Measurements from ENCODE around the gene GPR18.
A peak's percentile ranks its signal among the peaks of the same experiment; 100 is the strongest.

Gene GPR18

GRCh38 chr13:99293178-99293577 lies 35.0 kb upstream of the GPR18 start:
- DNase-seq (ENCODE audit: low read depth in 2 of 2), result no peak

DNA sequence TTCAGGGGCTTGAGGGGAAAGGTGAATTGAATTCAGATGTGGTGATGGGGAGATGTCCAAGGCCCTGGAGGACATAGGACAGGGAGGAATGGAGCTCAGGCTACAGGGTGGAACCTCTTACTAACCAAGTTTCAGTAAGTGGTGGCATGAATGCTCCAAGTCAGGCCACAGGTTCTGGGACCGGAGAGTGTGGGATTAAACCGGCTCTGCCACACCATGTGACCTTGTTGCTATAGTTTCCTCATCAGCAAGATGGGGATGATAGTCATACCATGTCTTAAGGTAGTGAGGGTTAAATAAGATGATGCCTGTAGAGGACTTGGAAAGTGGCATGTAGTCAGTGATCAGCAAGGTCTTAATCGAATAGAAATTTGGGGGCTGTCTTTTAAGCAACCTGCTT lies 32.7 kb upstream of the GPR18 start:
- DNase-seq (ENCODE audit: low read depth in 2 of 2), result no peak

DNA sequence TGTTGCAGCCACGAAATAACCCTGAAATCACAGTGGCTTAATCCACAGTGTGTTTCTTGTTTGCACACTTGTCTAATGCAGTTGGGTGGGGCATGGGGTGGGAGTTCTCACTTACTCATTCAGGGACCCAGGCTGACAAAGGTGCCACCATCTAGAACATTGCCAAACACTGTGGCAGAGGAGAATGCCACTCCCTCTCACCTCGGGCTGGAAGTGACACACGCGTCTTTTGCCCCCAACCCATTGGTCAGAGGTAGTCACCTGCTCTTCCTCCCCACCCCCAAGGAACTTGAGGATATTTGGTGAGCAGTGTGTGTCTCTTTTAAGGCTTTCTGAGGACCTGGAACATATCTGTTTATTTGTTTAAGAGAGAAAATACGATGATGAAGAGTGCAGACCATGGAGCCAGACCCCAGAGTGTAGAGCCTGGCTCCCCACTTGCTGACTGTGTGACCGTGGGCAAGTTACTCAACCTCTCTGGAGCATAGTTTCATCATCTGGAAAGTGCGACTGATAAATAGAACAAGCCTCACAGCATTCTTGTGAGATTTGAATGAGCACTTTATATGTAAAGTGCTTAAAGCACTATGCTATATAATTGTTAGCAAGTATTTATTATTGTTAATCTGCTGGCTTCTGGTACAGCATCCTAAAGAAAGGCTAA lies 31.6 kb upstream of the GPR18 start:
- peak; percentile 25 to 36 for DNase-seq (ENCODE audit: low read depth in 2 of 2)

DNA sequence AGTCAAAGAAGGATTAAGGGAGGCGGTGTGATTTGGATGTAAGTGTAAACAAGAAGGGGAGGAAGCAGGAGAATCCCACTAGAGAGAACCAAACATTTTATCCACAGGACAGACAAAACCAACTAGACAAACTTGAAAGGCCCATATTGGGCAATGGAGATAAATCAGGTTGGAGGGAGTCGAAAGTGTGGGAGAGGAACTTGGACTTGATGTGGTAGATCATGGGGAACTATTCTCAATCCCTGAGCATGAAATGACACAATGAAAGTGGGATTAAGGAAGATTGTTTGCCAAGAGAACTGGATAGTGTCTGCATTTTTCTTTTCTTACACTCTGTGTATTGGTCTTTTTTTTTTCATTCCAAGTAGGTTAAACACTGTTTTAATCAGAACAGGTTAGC lies 31.1 kb upstream of the GPR18 start:
- no peak for DNase-seq (ENCODE audit: low read depth in 2 of 2)

DNA sequence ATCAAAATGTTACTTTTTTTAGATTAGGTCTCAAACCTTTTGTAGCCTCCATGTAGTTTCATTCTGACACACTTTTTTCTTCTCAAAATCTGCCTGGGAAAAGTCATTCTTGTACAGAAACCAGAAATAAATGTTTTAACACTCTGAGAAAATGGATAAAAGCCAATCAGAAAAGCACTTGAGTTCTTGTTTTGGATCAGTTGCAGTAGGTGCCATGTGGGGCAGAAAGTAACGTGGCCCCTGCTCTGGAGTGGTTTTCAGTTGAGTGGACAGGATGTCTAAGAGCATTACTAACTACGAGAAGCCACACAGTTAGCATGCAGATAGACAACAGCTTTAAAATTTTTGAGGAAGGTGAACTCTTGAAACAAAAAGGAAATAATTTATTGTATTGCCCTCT lies 29.9 kb upstream of the GPR18 start:
- no peak for DNase-seq (ENCODE audit: low read depth in 2 of 2)

DNA sequence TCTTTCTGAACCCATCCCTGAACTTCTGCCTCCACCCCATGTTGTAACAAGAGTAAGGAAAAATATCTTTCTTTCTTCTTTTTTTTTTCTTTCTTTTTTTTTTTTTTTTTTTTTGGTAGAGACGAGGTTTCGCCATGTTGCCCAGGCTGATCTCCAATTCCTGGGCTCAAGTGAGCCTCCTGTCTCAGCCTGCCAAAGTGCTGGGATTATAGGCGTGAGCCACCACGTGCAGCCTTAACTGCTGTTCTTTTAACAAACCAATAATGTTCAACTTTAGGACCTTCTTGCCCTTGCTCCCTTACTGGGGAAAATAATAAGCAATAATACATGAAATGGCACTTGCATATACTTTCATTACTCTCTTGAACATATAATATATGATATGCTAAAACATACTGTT lies 29.4 kb upstream of the GPR18 start:
- DNase-seq (ENCODE audit: low read depth in 2 of 2), result no peak

GRCh38 chr13:99285432-99286182 lies 27.4 kb upstream of the GPR18 start:
- no peak for DNase-seq (ENCODE audit: low read depth in 2 of 2)

DNA sequence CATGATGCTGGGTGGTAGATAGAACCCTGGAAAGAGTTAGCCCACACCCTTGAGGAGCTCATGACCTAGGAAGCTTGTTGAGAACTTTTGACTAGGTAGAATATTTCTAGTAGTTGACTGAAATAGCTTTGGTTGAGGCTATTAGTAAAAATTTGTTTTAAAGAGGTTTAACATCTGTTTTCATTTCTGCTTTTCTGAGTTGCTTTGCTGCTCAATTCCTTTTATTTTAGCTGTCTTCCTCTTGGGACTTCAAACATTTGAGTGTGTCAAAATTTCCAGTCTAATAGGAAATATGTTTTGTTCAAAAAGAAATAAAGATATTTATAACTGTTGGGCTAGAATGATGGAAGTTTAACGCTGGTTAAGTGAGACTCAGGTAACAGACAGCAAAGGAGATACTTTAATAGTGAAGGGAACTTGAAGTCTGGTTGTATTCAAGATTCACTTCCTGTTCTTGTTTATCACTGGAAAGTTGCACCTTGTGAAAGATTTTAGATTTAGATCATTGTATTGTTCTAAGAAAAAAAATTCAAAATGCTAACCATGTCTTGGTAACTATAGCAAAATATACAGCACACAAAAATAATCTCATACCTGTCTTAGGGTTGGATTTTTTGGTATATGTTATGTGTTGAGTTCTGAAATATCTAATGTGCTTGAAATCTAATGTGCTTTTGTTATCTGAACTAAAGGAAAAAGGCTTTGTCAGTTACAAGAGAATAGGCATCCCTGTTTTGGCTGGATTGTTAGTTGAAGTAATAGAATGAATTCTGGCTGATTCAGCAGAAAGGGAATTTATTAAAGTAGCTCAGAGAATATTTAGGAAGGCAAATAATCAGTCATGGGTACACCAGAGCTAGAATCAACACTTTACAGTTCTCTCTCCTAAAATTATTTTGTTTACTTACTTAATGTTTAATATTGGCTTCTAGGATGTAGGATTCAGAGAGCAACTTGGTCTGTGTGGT lies 24.4 kb upstream of the GPR18 start:
- no peak for DNase-seq (ENCODE audit: low read depth in 2 of 2)

DNA sequence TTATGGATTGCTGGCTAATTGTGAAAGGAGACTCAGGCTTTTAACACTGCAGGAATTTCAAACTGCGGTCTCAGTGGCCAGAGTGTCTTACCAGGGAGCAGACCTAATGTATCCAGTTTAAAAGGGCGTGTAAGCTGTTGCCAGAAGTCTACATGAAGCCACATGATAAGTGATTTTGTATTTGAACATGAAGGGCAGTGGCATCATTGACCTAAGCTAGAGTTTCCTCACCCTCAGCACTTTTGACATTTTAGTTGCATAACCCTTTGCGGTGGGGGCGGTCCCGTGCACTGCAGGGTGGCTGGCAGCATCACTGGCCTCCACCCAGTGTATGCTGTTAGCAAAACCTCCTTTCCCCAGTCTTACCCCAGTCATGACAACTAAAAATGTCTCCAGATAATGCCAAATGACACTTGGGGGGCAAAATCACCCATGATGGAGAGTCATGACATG lies 23.7 kb upstream of the GPR18 start:
- DNase-seq (ENCODE audit: low read depth in 2 of 2), result peak in 1 of 2 donors; percentile 24

GRCh38 chr13:99280166-99280565 lies 22.0 kb upstream of the GPR18 start:
- DNase-seq (ENCODE audit: low read depth in 2 of 2), result no peak

DNA sequence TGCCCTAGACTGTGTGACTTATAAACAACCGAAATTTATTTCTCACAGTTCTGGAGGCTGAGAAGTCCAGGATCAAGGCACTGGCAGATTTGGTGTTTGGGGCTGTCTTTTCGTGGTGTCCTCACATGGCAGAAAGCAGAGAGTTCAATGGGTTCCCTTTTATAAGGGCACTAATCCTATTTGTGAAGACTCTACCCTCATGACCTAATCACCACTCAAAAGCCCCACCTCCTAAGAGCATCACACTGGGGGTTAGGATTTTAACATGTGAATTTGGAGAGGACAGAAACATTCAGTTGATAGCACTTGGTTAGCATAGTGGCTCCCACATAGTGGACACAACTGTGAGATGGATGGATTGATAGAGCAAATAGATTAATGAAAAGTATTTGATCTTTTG lies 21.5 kb upstream of the GPR18 start:
- no peak for DNase-seq (ENCODE audit: low read depth in 2 of 2)

DNA sequence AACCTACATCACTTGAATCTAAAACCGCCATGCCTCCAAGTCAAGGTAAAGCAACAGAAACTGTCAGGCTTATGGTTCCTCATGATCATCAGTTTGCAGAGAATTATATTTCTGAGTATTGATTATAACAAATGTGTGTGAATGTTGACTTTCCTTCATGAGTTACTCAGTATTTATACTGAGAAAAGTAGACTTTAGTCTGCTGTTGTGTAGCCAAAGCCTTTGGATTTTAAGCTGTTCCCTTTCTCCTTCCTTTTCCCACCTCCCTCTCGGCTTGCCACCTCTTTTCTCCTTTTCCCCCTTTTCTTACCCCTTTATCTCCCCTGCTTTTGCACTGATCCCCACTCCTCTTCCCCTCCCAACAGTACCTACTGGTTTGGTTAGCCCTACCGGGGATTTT lies 20.7 kb upstream of the GPR18 start:
- no peak for DNase-seq (ENCODE audit: low read depth in 2 of 2)

GRCh38 chr13:99278200-99278599 lies 20.0 kb upstream of the GPR18 start:
- no peak for DNase-seq (ENCODE audit: low read depth in 2 of 2)

- DNase-seq (ENCODE audit: low read depth in 2 of 2), result no peak
Observed at GRCh38 chr13:99277629-99278028, 19.4 kb upstream of the GPR18 start.

DNA sequence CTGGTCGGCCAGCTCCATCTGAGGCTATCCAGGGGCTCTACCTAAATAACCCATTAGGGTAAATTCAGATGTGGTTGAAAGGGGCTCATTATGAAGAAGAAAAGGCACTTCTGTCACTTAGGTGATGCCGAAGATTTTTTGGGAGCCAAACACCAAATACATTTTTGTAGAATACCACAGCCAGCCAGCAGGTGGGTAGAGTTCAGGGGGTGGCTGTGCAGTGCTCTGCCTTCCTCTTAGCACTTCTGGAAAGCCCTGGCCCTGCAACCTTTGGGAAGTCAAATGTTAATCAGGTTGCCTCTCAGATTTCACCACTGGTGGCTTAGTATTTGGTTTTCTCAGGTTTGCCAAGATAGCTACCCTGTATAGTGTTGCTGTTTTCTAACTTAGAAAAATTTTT lies 18.5 kb upstream of the GPR18 start:
- DNase-seq (ENCODE audit: low read depth in 2 of 2), result no peak

- no peak for DNase-seq (ENCODE audit: low read depth in 2 of 2)
Observed at GRCh38 chr13:99275093-99275469, 16.9 kb upstream of the GPR18 start.

DNA sequence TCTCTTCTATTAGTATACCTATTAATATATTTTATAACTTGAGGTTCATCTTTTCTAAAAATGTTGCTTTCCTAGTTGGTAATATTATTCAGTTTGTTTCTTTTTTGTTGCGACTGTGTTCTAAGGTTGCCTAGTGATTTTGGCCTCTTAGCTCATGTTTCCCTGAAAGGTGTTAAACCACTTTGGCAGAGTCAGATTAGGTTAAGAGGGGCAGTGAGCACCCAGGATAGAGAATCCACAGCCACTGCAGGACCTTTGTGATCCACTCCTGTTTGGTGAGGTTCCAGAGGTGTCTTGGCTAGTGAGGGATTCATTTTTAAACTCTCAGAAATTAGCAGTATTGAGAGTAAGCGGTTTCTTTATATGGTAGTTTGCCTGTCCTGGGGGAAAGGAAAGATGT lies 14.9 kb upstream of the GPR18 start:
- no peak for DNase-seq (ENCODE audit: low read depth in 2 of 2)

DNA sequence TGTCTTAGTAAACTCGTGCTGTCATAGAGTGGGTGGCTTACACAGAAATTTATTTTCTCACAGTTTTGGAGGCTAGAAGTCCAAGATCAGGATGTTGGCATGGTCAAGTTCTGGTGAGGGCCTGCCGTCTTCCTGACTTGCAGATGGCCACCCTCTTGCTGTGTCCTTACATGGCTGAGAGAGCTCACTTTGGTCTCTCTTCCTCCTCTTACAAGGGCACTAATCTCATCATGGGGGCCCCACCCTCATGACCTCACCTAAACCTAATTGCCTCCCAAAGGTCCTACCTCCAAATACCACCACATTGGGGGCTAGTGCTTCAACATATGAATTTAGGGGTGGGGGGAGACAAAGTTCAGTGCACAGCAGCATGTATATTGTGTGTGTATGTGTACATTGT lies 14.3 kb upstream of the GPR18 start:
- no peak for DNase-seq (ENCODE audit: low read depth in 2 of 2)

DNA sequence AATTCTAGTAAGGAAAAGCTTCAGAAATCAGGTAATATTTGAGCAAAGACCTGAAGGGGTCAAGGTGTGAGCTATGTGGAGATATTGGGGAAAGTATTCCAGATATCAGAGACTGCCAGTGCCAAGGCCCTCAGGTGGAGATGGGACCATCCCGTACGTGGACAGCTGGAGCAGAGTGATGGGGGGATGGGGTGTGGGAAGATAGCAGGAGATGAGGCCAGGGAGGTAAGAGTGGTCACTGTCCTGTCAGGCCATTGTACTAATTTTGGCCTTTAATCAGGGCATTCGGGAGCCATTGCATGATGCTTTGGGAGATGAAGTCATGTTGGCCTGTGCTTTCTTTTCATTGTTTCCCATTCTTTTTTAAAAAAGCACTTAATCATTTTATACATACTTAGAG lies 13.1 kb upstream of the GPR18 start:
- no peak for DNase-seq (ENCODE audit: low read depth in 2 of 2)

- no peak for DNase-seq (ENCODE audit: low read depth in 2 of 2)
Observed at GRCh38 chr13:99270518-99270917, 12.3 kb upstream of the GPR18 start.

DNA sequence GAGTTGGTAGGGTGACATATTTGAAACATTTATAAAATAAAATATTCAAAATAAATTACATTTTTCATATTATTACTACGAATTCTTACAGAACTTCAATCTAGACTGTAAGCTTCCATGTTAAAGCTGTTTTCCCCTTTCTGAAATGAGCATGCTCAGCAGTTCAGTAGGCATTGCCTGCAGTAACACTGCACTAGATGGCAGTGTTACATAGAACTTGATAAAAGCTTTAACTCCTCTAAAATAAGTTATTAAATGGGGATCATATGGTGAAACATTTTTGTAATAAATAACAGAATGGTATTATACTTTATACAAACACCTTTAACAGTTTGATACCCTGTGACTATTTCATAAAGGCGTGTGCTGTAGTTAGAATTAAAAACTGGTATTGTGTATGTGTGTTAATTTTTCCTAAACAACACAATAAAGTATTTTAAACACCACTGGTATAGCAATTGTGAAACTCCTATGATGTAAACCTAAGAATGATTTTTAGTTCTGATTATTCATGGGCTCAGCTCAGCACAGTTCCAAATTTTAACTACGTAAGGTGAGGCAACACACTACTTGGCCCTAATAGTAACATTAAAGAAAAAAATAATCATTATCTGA lies 11.6 kb upstream of the GPR18 start:
- DNase-seq (ENCODE audit: low read depth in 2 of 2), result no peak

GRCh38 chr13:99268822-99269221 lies 10.6 kb upstream of the GPR18 start:
- DNase-seq (ENCODE audit: low read depth in 2 of 2), result no peak

Measured in stimulated activated CD8-positive, alpha-beta memory T cell treated with anti-CD3 and anti-CD28 coated beads, Interleukin-15, amount 100 ng/mL, for 4 hours (primary cell).